SU-DHL-6 (cell line): Measurements from ENCODE around the gene KCNAB2.

Experiments used
- H2AFZ ChIP-seq: fragments of 200-600 bp; sonication (generic); 2 replicates; pipeline ENCODE4 v1.6.1; 2014; ENCODE audit warnings: low read depth, mild to moderate bottlenecking, moderate library complexity, mixed read lengths, antibody characterized with exemption, low read length; ENCODE audit not compliant: severe bottlenecking
- H3F3A ChIP-seq: fragments of 200-600 bp; shearing (Covaris generic); 2 replicates; pipeline ENCODE4 v1.6.0; 2016; ENCODE audit warnings: antibody characterized with exemption, mild to moderate bottlenecking; ENCODE audit not compliant: insufficient read depth
- H3K27ac ChIP-seq: fragments of 200-600 bp; sonication (generic); 2 replicates; pipeline ENCODE4 v1.5.1; 2016; ENCODE audit warnings: low read depth, mild to moderate bottlenecking, low read length, moderate library complexity, mixed read lengths
- H3K27me3 ChIP-seq: fragments of 200-600 bp; sonication (generic), shearing (Covaris generic); 2 replicates; pipeline ENCODE4 v1.6.0; 2014; ENCODE audit warnings: mild to moderate bottlenecking, low read length
- H3K36me3 ChIP-seq: fragments of 200-600 bp; sonication (generic); 2 replicates; pipeline ENCODE4 v1.6.1; 2014; ENCODE audit warnings: mild to moderate bottlenecking, low read length, mixed read lengths
- H3K4me2 ChIP-seq: fragments of 300-600, 200-600 bp; shearing (Covaris generic), sonication (generic); 2 replicates; pipeline ENCODE4 v1.6.0; 2014; ENCODE audit warnings: low read length, low read depth, mild to moderate bottlenecking; ENCODE audit not compliant: poor library complexity, severe bottlenecking
- H3K4me3 ChIP-seq: fragments of 200-600 bp; sonication (generic); 2 replicates; pipeline ENCODE4 v1.5.1; 2014; ENCODE audit warnings: antibody characterized with exemption, low read length, mild to moderate bottlenecking, mixed read lengths; ENCODE audit not compliant: insufficient read depth, poor library complexity, severe bottlenecking
- H3K79me2 ChIP-seq: fragments of 200-600 bp; sonication (generic); 2 replicates; pipeline ENCODE4 v1.6.1; 2014; ENCODE audit warnings: mild to moderate bottlenecking, low read length, moderate library complexity; ENCODE audit not compliant: insufficient read depth
- H3K9ac ChIP-seq: fragments of 200-600 bp; sonication (generic); 2 replicates; pipeline ENCODE4 v1.7.0; 2014; ENCODE audit warnings: mild to moderate bottlenecking, low read length
- H3K9me2 ChIP-seq: fragments of 200-600 bp; sonication (generic); replicated peaks from 2 replicates; pipeline ENCODE4 v1.6.1; 2014; ENCODE audit warnings: low read length; ENCODE audit not compliant: insufficient read depth
- H3K9me3 ChIP-seq: fragments of 200-600 bp; sonication (generic); 2 replicates; pipeline ENCODE4 v1.6.1; 2014; ENCODE audit warnings: low read length, mixed read lengths; ENCODE audit not compliant: insufficient read depth
- H4K20me1 ChIP-seq: fragments of 200-600 bp; sonication (generic); 2 replicates; pipeline ENCODE4 v1.6.1; 2014; ENCODE audit warnings: low read depth, mild to moderate bottlenecking, antibody characterized with exemption, low read length, moderate library complexity, mixed read lengths
- CTCF ChIP-seq: fragments of 200-600 bp; sonication (generic); IDR thresholded peaks from one replicate; pipeline ENCODE4 v1.5.1; 2017; ENCODE audit warnings: antibody characterized with exemption, mild to moderate bottlenecking, low read length, moderate library complexity; ENCODE audit not compliant: insufficient read depth, poor library complexity, severe bottlenecking
- EZH2phosphoT487 ChIP-seq: fragments of 200-600 bp; sonication (generic), shearing (Covaris generic); conservative IDR thresholded peaks from 2 replicates; pipeline ENCODE4 v1.6.1; 2018; ENCODE audit warnings: mild to moderate bottlenecking, antibody characterized with exemption, low read length, moderate library complexity, mixed read lengths

KCNAB2 gene

GRCh38 chr1:6141592-6141991, 95.9 kb downstream of the KCNAB2 start:
- Histone ChIP-seq H3K4me2 (no peak overlapping the region), H3K27me3 (no peaks in the 10 kb centered on the region)
- no peak for TF ChIP-seq CTCF
- no peak for TF ChIP-seq EZH2phosphoT487

GRCh38 chr1:6142036-6142621, 96.4 kb downstream of the KCNAB2 start:
- Histone ChIP-seq H3K9ac (no peak overlapping the region), H3K27ac (no peak overlapping the region), H3F3A (no peaks in the 10 kb centered on the region), H2AFZ (no peak overlapping the region), H3K79me2 (no peaks in the 10 kb centered on the region), H4K20me1 (no peaks in the 10 kb centered on the region), H3K4me3 (no peak overlapping the region), H3K27me3 (no peaks in the 10 kb centered on the region), H3K9me3 (no peaks in the 10 kb centered on the region), H3K36me3 (no peaks in the 10 kb centered on the region), H3K4me2 (no peak overlapping the region), H3K9me2 (no peaks in the 10 kb centered on the region)
- TF ChIP-seq CTCF (no peak), EZH2phosphoT487 (no peak)

More at GRCh38 chr1:6141592-6141991, 95.9 kb downstream of the KCNAB2 start:
- no peaks in the 10 kb centered on the region for H3K9me3 ChIP-seq
- H3K36me3 ChIP-seq = no peaks in the 10 kb centered on the region
- H4K20me1 ChIP-seq = no peaks in the 10 kb centered on the region
- H3F3A ChIP-seq = no peaks in the 10 kb centered on the region
- H3K9ac ChIP-seq = no peak overlapping the region
- no peak overlapping the region for H3K4me3 ChIP-seq
- no peaks in the 10 kb centered on the region for H3K9me2 ChIP-seq
- no peaks in the 10 kb centered on the region for H3K79me2 ChIP-seq
- no peak overlapping the region for H2AFZ ChIP-seq
- no peak overlapping the region for H3K27ac ChIP-seq

- Histone ChIP-seq H3K4me3 (no peak overlapping the region), H3K4me2 (no peak overlapping the region), H4K20me1 (no peaks in the 10 kb centered on the region), H3K27ac (no peak overlapping the region), H3K9me3 (no peaks in the 10 kb centered on the region), H3K27me3 (no peaks in the 10 kb centered on the region), H3K9me2 (no peaks in the 10 kb centered on the region), H2AFZ (no peak overlapping the region), H3K9ac (no peak overlapping the region), H3K36me3 (no peaks in the 10 kb centered on the region), H3F3A (no peaks in the 10 kb centered on the region), H3K79me2 (no peaks in the 10 kb centered on the region)
- TF ChIP-seq EZH2phosphoT487 = no peak
- no peak for TF ChIP-seq CTCF
Observed at GRCh38 chr1:6142734-6143133, 97.0 kb downstream of the KCNAB2 start.
